ENCODE results near the gene PGAM5.

The PGAM5 gene

DNA sequence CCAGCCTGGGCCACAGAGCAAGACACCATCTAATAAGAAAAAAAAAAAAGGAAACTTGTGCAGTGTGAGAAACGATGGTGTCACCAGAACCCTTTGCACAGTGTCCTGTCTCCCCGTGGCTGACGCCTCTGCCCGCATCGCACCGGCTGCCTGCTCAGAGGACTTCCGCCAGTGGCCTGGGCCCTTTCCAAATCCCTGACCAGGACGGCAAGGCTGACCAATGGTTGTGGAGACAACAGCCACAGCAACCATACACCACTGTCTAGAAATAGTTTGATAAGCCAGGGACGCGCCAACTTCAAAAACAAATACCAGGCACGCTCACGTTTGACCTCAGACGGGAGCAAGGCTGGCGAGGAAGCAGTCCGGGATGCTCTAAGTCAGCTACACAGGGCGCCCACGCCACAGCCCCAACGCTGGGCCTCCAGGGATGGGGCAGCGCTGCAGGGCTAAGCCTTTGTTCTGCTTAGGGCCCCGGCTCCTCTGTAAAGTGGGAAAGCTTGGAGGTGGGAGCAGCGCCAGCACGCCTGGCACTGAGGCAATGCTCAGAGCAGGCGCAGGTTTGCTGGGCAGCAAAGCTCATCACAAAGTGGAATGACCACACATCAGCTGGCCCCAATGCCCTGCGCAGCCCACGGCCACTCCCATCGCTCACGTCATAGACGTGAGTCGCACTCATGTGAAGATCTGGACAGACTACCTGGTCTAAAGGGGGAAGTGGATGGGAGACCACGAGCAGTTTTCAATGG, 12.5 kb downstream of the PGAM5 start:
- no peak for DNase-seq (ENCODE audit: low spot score)

DNA sequence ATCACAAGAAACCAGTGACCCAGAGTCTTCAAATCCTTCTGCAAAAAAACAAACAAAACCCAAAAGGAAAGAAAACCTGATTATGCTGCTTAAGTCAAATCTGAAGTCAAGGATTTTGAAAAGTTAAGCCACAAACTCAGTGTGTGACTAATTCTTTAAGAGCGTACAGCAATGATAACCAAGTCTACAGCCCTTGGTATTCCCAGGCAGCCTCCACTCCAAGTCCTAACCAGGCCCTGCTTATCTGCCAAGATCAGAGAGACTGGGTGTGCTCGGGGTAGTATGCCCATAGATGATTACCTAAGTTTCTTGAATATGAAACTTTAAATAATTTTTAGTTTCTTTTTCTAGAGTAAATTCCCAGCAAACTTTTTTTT, 13.1 kb downstream of the PGAM5 start:
- no peak for DNase-seq (ENCODE audit: low spot score)

DNA sequence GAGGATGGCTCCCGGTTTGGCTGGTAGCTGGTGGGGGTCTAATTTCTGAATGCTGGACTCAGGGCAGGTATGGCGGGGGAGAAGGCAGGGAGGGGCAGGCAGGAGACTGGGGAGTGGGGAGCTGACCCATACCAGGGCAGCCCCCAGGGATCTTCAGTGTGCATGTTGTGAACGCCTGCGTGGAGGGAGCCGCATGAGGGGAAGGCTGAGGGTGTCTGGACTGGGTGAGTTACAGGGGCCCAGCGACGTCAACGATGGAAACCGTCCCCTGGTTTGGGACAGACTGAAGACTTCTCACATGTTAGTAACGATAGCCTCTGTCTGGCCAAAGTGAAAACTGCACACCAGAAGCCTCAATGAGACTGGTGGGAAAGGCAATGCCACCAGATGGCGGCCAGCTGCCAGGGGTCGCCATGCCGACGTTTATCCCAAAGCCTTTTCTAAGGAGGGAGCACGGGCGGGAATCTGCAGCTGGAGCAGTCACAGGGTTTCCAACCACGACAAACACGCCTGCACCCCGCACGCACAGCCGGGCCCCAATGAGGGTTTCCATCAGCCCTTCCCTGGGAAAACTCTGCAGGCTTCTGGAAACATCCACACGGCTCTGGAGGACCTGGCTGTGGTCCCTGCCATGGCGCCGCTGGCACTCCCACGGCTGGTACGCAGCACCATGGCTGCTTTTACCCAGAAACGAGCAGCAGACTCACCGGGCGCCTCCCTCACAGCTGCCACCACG, 14.0 kb downstream of the PGAM5 start:
- no peak for DNase-seq (ENCODE audit: low spot score)

DNA sequence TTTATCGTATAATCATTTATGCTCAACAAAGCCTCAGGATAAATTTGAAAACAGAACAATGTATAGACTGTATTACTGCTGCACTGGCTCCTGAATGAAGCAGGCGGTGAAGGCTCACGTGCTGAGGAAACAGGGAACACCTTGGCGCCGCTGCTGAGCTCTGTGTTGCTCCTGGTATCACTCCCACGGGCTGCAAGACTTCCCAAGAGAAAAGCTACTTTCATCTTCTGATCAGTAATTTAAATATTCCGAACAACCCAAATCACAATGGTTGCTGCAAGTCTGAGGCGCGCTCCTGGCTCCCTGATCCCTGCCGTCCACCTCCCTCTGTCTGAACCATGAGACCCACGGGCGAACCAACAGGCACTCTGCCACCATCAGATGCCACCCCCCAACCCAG, 15.7 kb downstream of the PGAM5 start:
- no peak for DNase-seq (ENCODE audit: low spot score)

DNA sequence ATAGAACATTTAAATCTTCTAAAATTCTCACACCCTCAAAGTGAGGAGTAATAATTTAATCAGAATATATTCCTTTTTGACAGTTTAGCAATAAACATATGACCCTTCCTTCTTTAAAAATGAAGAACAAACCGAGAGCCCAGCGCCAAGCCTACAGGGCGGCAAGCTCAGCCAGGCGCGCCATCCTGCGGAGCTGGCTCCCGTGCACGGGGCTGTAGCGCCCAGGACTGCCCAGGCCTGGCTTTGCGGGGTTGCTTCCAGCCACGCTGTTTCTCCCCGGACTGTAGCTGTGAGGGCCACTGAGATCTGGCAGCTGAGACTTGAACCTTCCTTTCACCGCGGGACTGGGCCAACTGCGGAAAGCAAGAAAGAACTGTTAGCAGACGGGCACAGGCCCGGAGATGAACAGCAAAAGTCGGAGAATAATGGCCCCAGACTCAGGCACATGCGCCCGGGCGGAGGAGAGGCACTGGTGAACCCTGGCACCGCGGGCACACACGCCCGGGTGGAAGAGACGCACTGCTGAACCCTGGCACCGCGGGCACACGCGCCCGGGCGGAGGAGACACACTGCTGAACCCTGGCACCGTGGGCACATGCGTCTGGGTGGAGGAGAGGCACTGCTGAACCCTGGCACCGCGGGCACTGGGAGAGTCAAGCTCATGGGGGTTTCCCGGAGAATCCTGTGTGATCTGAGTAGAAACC, 16.6 kb downstream of the PGAM5 start:
- DNase-seq (ENCODE audit: low spot score), result no peak

DNA sequence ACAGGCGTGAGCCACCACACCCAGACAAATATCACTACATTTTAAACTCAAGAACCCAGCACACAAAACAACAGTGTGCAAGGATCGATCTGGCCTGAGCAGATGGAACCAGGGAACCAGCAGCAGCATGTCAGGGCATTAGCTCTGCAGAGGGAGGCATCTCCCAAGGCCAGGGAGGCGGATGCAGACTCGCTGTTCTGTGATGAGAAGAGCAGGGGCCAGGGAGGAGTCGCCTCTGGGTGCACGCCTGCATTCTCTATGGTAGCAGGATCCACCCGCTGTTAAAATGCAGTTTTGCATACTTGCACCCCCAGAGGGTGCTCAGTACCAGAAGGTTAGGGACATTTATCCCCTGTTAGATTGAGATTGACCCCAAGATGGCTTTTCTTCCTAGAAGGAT, 17.9 kb downstream of the PGAM5 start:
- DNase-seq (ENCODE audit: low spot score), result no peak

DNA sequence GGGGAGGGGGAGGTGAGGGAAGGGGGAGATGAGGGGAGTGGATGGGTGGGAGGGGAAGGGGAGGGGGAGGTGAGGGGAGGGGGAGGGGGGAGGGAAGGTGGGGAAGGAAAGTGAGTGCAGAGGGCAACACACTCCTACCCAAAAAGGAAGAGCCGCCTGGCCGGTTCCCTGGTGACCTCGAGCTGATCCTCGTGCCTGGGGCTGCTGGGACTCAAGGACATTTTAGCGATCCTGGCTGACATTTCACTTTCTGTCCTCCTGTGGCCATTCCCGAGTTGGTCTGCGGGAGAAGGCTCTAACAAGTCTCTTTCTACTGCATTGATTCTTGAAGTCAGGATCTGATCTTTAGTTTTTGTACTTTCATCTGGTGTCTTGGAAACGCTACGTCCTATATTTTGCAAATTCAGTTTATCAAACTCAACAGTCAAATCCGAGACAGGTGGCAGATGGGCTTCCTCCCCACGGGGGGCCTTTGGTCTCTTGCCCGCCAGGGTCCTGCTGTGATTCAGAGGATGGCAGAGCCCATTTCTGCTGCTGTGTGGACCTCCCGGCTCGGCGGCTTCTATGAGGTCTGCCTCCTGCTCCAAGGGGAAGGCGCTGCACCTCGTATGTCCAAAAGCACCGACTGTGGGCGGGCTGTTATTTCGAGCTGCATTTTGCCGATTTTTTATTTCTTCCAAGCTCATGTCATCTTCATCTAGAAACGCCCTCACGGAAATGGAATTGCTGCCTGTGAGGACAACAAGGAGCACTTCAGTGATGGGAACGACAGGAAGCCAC, 19.1 kb downstream of the PGAM5 start:
- no peak for DNase-seq (ENCODE audit: low spot score)

DNA sequence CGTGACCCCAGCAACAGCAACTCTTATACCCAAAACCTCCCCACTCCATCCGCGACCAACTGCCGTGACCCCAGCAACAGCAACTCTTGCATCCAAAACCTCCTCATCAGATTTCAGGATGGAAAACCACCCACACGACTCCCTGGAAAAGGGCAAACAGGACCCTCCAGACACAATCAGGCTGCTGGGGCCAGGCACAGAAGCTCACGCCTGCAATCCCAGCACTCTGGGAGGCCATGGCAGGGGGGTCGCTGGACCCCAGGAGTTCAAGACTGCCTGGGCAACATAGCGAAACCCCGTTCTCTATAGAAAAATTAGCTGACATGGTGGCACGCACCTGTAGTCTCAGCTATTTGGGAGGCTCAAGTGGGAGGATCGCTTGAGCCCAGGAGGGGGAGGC, 19.7 kb downstream of the PGAM5 start:
- no peak for DNase-seq (ENCODE audit: low spot score)

DNA sequence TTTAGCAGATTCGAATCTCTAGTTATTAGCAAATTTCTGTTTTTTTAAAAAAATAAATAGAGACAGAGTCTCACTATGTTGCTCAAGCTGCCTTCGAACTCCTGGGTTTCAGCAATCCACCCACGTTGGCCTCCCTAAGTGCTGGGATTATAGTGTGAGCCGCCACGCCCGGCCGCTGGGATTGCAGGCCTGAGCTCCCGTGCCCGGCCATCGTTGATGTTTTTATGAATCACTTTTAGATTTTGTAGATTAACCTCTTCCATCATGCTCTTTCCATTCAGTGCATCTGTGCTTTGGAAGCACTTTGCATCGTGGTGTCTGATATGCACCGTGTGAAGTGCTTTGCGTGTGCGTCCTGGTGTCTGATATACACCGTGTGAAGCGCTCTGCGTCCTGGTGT, 20.9 kb downstream of the PGAM5 start:
- no peak for DNase-seq (ENCODE audit: low spot score)

DNA sequence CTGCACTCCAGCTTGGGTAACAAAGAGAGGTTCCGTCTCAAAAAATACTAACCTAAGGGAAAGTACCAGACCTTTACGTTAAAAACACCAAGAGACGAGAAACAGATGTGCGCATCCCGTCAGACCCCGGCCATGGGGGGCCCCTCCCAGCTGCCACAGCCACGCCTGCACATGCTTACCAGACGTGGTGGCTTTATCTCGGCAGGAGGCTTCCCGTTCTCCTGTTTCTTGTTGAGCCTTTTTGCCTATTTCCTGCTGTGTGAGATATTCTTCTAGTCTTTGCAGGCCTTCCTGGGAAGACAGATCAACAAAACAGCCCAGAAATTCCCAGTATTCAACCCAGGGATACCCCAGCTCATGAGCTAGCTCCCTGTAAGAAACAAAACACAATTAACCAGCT, 23.6 kb downstream of the PGAM5 start:
- DNase-seq (ENCODE audit: low spot score), result no peak

DNA sequence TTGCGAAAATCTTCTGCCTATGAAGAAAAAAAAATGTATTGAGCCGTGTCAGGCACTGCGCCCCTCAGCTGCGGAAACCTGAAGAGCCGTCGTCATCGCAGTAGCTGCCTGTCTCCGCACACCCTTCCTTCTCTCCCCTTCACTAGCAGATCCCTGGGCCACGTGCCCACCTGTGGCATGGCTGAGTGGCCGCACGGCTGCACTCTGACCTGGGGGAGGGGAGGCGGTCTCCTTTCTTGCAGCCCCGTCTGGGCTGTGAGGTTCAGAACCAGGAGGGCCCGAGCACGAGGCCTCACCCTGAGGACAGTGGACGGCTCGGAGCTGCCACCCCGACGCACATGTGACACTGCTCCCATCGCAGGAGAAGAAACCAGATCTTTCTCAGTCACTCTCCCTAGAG, 24.9 kb downstream of the PGAM5 start:
- no peak for DNase-seq (ENCODE audit: low spot score)

DNA sequence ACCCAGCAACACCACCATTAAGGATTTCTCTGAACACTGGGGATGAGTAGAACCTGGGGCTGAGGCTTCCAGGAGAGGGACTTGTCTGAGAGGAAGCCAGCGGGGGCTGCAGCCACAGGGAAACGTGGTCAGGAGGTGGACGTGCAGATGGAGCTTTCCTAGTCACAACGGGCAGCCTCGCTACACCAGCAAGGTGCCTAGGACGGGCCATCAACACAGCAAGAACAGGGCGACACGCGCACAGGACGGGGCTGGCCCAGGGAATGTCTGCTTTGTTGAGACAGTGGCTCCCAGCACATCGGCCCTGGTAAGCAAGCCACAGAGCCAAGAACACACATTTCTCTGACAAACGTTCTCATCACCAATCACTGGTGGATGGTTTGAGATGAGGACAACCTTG, 25.7 kb downstream of the PGAM5 start:
- DNase-seq (ENCODE audit: low spot score), result no peak

DNA sequence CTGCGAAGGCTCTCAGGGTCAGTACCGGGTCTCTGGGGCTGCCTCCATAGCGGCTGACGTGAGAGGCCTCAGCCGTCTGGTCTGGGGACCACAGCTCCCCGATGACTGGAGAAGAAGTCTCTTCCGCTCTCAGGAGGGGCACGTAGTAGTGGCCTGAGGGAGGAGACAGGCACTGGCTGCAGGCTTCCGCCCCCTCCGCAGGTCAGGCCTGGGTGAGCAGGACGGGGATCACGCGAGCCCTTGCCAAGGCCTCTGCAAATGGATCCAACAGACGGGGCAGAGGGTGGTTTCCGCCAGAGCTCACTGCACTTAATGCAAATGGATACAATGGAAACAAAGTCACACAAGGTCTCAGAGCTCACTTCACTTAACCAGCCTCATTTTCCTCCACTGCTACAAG, 26.3 kb downstream of the PGAM5 start:
- no peak for DNase-seq (ENCODE audit: low spot score)

DNA sequence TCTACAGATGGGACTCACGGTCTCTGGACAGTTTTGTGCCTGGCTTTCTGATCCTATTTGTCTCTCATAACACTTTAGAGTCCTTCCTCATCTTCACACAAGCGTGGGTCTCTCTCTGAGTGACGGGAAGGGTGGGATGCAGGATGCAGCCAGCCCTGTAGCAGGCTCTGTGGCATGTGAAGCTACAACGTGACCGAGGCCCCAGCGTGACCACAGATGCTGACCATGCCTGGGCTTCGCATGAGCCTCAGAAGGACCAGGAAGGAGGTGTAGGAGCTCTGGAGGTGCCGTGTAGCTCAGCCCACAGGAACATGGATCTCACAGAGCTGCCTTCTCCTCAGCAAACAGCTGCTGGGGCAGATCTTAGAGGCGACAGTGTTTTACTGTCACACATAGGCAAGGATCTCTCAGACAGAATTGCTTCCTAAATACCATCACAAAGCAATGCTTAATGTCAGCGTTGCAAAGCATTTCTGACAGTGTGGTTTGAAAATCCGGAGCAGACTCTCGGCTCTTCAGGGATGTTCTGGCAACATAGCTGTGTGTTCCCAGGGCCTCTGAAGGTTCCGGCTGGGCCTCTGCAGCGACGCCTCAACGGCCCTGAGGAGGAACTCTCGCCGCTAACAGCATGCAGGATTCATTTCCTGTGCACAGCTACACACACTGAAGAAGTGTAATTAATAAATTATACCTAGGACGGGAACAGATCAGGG, 29.1 kb downstream of the PGAM5 start:
- no peak for DNase-seq (ENCODE audit: low spot score)

DNA sequence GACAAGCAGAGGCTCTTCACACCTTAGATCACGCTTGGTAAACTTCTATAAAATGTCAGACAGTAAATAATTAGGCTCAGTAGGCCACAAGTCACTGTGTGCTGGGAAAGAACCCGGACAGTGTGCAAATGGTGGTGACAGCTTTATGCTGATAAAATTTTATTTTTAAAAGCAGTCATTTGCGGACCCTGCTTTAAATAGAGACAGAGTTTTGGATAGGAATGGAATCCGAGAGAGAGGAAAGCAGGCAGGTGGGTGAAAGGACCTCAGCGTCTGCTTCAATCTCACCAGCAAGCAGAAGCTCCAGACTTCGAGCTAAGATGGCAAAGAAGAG, 29.6 kb downstream of the PGAM5 start:
- DNase-seq (ENCODE audit: low spot score), result no peak

DNA sequence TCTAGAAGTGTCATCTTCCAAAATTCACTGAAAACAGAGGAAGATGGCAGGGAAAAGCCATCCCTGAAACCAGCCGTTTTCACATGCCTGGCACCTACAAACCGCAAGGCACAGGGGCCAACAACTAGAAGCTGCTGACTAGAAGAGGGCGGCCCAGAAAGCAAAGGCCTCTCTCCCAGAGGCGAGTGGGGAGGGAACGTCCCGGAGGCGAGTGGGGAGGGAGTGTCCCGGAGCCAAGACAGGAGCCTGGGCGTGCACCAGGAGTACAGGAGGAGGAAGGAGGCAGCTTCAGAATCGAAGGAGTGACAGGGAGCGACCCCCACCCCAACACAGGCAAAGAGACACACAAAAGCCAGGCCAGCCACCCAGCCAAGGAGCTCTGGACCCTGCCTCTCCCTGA, 30.0 kb downstream of the PGAM5 start:
- no peak for DNase-seq (ENCODE audit: low spot score)

DNA sequence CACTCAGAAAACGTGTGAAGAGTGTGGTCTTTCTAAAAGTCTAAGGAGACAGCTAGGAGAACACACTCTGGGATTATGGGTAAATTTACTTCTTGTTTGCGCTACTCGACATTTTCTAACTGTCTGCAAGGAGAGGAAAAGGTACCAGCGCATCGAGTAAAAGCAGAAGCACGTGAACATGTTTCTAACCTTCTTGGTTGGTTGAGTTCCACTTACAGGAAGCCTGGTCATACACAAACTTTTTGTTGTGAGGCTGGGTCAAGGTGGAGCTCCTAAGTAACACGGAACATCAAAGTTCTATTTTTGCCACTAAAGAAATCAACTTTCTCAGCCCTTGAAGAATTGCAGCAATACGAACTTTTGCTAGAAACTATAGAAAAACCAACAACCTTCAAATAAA, 31.0 kb downstream of the PGAM5 start:
- no peak for DNase-seq (ENCODE audit: low spot score)

DNA sequence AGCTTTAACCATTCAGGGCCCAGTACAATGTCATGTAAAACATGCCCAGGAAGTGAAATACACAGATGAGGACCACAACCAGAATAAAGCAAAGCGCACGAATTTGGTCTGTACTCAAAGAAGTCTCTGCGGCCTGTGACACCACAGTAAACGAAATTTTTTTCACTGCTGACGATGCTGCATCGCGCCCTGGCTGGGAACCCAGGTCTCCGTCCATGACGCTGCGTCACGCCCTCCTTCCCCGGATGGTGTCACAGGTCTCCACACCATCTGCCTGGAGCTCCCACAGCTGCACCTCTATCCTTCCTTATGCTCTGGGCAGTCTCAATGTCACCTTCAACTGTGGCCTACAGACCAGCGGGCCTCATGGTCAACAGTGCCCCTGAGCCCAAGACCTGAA, 33.2 kb downstream of the PGAM5 start:
- no peak for DNase-seq (ENCODE audit: low spot score)

DNA sequence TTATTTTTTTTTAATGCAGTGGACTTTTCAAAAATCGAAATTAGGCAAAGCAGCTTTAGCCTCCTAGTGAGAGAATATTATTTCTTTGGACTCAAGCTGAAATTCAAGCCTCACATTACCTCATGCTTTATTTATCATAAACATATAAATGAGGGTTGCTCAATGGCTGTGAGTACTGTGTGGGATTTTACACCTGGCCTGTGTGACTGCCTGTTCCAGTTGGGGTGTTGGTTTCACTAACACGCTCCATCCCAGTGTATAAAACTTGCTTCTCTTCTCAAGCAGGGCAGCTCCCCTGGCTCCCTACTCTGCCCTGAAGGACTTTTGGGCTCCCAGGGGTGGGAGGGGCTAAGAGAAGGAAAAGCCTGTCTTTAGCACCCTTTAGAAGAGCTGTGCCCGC, 36.0 kb downstream of the PGAM5 start:
- no peak for DNase-seq (ENCODE audit: low spot score)

DNA sequence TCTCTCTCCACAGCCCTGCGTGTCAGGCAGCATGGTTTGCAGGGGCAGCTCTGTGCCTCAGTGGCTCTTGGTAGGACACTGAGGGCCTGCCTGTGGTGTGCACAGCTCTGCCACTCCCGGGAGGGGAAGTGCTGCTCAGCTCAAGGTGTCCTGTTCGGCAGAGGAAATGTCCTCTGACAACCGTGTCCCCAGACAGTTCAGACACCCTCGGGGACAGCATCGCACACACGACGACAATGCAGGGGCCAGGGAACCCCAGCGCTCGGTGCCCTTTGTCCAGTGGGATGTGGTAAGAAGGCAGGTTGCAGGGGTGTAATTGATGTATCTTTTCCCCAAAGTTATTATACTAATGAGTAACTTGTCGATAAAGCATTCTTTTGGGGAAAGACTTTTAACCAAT, 36.8 kb downstream of the PGAM5 start:
- no peak for DNase-seq (ENCODE audit: low spot score)

DNA sequence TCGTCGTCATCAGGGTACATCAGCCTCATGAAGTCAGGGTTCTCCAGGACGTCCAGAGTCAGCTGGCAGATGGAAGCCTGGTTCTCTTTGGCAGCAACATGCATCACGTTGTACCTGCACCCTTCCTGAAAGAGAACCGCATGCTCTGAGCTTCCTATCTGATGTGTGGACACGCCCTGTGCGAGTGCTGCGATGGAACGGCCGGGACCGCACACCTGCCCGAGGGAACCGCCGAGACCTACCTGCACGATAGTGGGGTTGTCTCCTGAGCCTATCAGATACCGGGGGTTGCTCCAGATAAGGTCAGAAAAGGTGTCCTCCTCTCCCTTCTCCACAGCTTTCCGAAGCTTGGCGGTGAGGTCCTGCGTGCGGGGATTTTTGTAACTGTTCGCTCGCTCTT, 37.3 kb downstream of the PGAM5 start:
- DNase-seq (ENCODE audit: low spot score), result no peak

DNA sequence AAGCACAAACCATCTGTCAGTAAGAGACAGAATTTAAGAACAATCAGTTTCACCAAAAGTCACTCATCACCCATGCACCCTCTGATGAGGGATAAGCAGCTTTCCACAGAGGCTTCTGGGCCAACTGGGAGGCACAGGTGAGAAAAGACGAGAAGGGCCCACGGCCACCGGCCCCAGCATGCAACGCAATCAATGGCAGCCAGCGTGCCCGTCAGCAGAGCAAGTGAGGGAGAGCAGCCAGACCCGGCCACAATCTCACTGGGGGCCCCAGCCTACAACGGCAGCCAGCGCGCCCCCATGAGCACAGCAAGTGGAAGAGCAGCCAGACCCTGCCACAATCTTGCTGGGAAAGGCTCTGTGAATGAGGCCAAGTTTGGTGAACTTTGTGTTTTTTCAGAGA, 37.7 kb downstream of the PGAM5 start:
- no peak for DNase-seq (ENCODE audit: low spot score)
